ENCODE data around the gene SND1.

DNA sequence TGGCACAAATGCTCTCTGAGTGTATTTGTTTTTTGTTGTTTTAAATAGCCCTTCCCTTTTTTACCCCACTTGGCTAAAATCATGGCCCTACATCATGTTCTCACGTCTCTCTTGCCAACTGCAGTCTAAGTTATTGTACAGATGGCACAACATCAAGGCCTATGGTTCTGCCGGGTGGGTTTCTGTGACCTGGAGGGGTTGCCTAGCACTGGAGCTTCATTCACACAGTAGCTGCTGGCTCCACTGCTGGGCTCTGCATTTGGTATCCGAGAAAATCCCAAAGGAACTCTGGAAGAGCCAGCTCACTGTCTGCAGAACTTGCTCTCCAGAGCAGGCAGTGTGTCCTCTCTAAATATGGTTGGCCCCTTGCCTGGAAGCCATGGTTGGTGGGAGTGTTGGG is 258.7 kb downstream of the SND1 start:
- TF ChIP-seq CTCF (IDR thresholded peaks at IDR 0.05 in 8 of 11, conservative IDR thresholded peaks at IDR 0.05 in 3 of 11): no peak
- no peak for TF ChIP-seq POLR2A (IDR thresholded peaks at IDR 0.05)
- no peak for TF ChIP-seq POLR2AphosphoS5 (IDR thresholded peaks at IDR 0.05)
